Smooth muscle cell (in vitro differentiated cells): ENCODE results near the gene IFNGR1. TPM values are rescaled to one million over a fixed set of nuclear protein-coding genes. Genes with fewer than 3 reads are reported as not detected.

Experiments used
- DNase-seq: peaks from one replicate; lab custom pipeline; 2025; ENCODE audit not compliant: unreplicated experiment; lab: John Stamatoyannopoulos, UW
- H2AFZ ChIP-seq: fragments of 200-600 bp; sonication (generic); 2 replicates; pipeline ENCODE4 v1.6.0; 2016; ENCODE audit warnings: antibody characterized with exemption, low read depth, mild to moderate bottlenecking
- H3F3A ChIP-seq: fragments of 200-600 bp; sonication (generic); 2 replicates; pipeline ENCODE4 v1.6.0; 2017; ENCODE audit warnings: antibody characterized with exemption, low read depth
- H3K27ac ChIP-seq: fragments of 200-600 bp; sonication (generic); 2 replicates; pipeline ENCODE4 v1.5.1; 2016; ENCODE audit warnings: low read depth, mild to moderate bottlenecking
- H3K27me3 ChIP-seq: fragments of 200-600 bp; sonication (generic); 2 replicates; pipeline ENCODE4 v1.6.1; 2016; ENCODE audit warnings: low read depth, mild to moderate bottlenecking
- H3K36me3 ChIP-seq: fragments of 200-600 bp; sonication (generic); 2 replicates; pipeline ENCODE4 v1.5.1; 2016; ENCODE audit warnings: low read depth
- H3K4me1 ChIP-seq: fragments of 200-600 bp; sonication (generic); 2 replicates; pipeline ENCODE4 v1.5.1; 2016; ENCODE audit warnings: low read depth
- H3K4me2 ChIP-seq: fragments of 200-600 bp; sonication (generic); 2 replicates; pipeline ENCODE4 v1.6.0; 2016; ENCODE audit warnings: mild to moderate bottlenecking
- H3K4me3 ChIP-seq: fragments of 200-600 bp; sonication (generic); 2 replicates; pipeline ENCODE4 v1.5.1; 2016; ENCODE audit warnings: mild to moderate bottlenecking
- H3K79me2 ChIP-seq: fragments of 200-600 bp; sonication (generic); 2 replicates; pipeline ENCODE4 v1.6.0; 2016; ENCODE audit warnings: low read depth, mild to moderate bottlenecking
- H3K9ac ChIP-seq: fragments of 200-600 bp; sonication (generic); 2 replicates; pipeline ENCODE4 v1.6.0; 2016; ENCODE audit warnings: low read depth
- H3K9me3 ChIP-seq: fragments of 200-600 bp; sonication (generic); replicated peaks from 2 replicates; pipeline ENCODE4 v1.5.1; 2016; ENCODE audit warnings: low read depth
- H4K20me1 ChIP-seq: fragments of 200-600 bp; sonication (generic); 2 replicates; pipeline ENCODE4 v1.6.0; 2016; ENCODE audit warnings: low read depth
- WGBS: methylation state at CpG from one replicate; pipeline ENCODE4 v1.1.7; 2016; ENCODE audit warnings: low lambda C conversion rate; 5-methylcytosine and 5-hydroxymethylcytosine counted together
- polyA plus RNA-seq: library from polyadenylated mRNA; unstranded; fragments of >200 nt; fragmentation: Nextera tagmentation; extraction: Ambion mirVana; gene quantifications from 2 replicates; pipeline ENCODE4 v1.2.1, GENCODE V29; 2016
- total RNA-seq: library from RNA; depleted of rRNA; stranded (reverse); fragments of >200 nt; gene quantifications from 2 replicates; pipeline ENCODE4 v1.2.3, GENCODE V29; 2014
- TF ChIP-seq, protein P1 (sequence below): fragments of 200-600 bp; sonication (generic); IDR thresholded peaks from 2 replicates; pipeline ENCODE4 v1.5.1; 2017; ENCODE audit warnings: borderline replicate concordance, mild to moderate bottlenecking, antibody characterized with exemption; ENCODE audit not compliant: insufficient read depth, poor library complexity, severe bottlenecking

IFNGR1 gene
- total and polyA plus RNA-seq, 2 experiments from 2014 or later: 61.1 to 83.7 TPM

DNA sequence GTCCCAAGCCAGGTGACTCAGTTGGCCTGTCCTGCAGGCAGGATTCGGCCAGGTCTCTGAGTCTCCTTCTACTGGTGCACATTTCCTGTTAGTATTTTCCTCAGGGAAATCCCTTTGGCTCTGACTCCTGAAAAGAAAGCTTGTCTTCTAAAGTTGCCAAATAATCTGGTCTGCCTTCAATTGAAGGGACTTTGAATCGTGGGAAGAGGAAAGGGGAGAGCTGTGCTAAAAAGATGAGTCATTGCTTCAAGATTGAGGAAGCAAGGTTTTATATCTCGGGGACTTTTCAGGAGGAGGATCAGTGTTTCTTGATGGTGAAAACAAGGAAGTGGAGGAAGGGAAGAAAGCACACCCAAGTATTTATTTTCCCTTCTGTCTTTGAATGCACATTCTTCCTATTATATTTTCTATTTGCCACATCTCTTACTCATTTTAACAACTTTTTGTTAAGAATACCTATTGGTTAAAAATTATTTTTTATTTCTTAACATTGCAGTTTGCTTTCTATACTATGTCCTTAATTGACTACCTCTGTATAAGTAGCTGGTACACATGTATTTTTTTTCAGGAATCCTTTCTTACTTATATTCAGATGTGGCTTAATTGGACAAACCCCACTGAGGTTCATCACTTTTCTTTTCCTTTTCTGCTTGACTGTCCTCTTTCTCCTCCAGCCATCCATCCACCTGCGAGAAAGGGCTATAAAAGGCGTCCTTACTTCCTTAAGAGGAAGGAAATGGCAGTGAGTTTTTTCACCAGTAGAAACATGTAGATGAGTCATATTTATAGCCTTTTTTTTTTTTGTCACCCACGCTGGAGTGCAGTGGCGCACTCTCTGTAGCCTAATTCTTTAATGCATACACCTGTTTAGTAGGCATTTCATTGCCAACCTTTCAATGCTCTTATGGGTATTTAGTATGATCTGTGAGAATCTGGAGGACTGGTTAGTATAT lies 15.0 kb upstream of the IFNGR1 start:
- peak overlapping the region; percentile 44 for H3K4me2 ChIP-seq
- no peaks in the 10 kb centered on the region for H3K36me3 ChIP-seq
- H3F3A ChIP-seq: peaks cover under 1% of the 10 kb centered on the region
- H4K20me1 ChIP-seq: no peaks in the 10 kb centered on the region
- WGBS: 48% methylated on average over 7 of the region's 7 CpGs
- H3K27me3 ChIP-seq: no peaks in the 10 kb centered on the region
- no peaks in the 10 kb centered on the region for H3K79me2 ChIP-seq
- H3K4me1 ChIP-seq: no peaks in the 10 kb centered on the region
- no peaks in the 10 kb centered on the region for H3K9me3 ChIP-seq
- H2AFZ ChIP-seq: peak overlapping the region; percentile 0
- H3K9ac ChIP-seq: no peak overlapping the region
- H3K27ac ChIP-seq: peak overlapping the region; percentile 59
- TF ChIP-seq, protein P1, sequence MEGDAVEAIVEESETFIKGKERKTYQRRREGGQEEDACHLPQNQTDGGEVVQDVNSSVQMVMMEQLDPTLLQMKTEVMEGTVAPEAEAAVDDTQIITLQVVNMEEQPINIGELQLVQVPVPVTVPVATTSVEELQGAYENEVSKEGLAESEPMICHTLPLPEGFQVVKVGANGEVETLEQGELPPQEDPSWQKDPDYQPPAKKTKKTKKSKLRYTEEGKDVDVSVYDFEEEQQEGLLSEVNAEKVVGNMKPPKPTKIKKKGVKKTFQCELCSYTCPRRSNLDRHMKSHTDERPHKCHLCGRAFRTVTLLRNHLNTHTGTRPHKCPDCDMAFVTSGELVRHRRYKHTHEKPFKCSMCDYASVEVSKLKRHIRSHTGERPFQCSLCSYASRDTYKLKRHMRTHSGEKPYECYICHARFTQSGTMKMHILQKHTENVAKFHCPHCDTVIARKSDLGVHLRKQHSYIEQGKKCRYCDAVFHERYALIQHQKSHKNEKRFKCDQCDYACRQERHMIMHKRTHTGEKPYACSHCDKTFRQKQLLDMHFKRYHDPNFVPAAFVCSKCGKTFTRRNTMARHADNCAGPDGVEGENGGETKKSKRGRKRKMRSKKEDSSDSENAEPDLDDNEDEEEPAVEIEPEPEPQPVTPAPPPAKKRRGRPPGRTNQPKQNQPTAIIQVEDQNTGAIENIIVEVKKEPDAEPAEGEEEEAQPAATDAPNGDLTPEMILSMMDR: no peak
- DNase-seq: no peak
- H3K4me3 ChIP-seq: no peak overlapping the region

DNA sequence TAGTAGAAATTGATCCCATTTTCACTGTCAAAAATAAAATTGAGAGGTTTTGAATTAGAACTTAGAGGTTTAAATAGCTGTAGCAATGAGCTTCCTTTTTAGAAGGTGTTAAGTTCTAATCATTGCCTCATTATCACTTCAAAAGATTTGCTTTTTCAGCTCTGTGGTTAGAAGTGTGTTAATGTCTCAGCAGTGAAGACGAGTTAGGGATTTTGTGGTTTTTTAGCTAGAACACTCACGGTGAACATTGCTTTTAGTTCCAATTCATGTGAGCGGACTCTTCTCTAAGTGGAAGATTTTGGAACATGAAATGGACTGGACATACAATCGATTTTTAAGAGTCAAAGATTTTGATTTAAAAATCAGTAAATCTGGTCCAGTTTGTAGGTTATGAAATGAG lies 12.7 kb upstream of the IFNGR1 start:
- TF ChIP-seq, protein P1: no peak
- Histone ChIP-seq H3K4me2 (no peak overlapping the region), H3K27me3 (no peaks in the 10 kb centered on the region), H3K9ac (no peak overlapping the region), H3K36me3 (no peaks in the 10 kb centered on the region), H3K9me3 (no peaks in the 10 kb centered on the region), H3F3A (no peaks in the 10 kb centered on the region), H3K79me2 (no peaks in the 10 kb centered on the region), H3K4me3 (no peak overlapping the region), H3K27ac (no peak overlapping the region), H3K4me1 (no peaks in the 10 kb centered on the region), H4K20me1 (no peaks in the 10 kb centered on the region), H2AFZ (no peak overlapping the region)
- 61% methylated on average over 4 of the region's 4 CpGs for WGBS
- no peak for DNase-seq

DNA sequence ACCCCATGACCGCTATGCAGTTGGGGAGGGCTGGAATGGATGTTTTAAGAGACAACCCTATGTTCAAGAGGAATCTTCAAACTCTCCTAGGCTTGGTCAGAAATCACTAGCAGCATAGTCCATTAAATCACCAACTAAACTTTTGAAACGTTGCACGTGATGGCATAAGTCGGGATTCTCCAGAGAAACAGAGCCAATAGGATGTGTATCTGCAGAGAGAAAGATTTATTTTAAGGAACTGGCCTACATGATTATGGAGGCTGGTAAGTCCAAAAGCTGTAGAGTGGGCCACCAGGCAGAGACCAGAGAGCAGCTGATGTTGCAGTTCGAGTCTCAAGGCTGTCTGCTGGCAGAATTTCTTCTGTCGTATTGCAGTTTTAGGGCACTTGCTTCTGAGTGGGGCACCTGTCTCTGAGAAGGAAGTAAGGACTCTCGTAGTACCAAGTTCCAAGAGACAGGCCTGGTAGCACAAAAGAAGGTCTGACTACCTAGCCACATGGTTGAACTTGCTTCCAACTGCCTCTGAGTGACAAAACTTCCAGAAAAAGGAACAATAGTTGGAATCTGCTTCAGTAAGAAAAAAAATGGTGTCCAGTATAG lies 11.9 kb upstream of the IFNGR1 start:
- 93% methylated on average over 7 of the region's 7 CpGs for WGBS
- TF ChIP-seq, protein P1: no peak
- no peak overlapping the region for H3K9ac ChIP-seq

More for the DNA sequence above, 11.9 kb upstream of the IFNGR1 start:
- Histone ChIP-seq H3F3A (no peaks in the 10 kb centered on the region), H3K27me3 (no peaks in the 10 kb centered on the region), H3K79me2 (no peaks in the 10 kb centered on the region), H3K4me2 (no peak overlapping the region), H3K9me3 (no peaks in the 10 kb centered on the region), H3K4me3 (no peak overlapping the region), H3K27ac (no peak overlapping the region), H2AFZ (no peak overlapping the region), H3K36me3 (no peaks in the 10 kb centered on the region), H3K4me1 (no peaks in the 10 kb centered on the region), H4K20me1 (no peaks in the 10 kb centered on the region)
- DNase-seq: no peak
